Liver (tissue), 9 donors: ENCODE data around the gene UIMC1. TPM values are rescaled to one million over a fixed set of nuclear protein-coding genes. Genes with fewer than 3 reads are reported as not detected.

ENCODE experiments used
- DNase-seq: peaks from one replicate; pipeline ENCODE4 v3.0.0-alpha.2; 2017; ENCODE audit warnings: low spot score
- H3K27ac ChIP-seq, 2 donors: one replicate each; pipeline ENCODE4 v1.7.0; 2013; ENCODE audit warnings: inconsistent platforms in 2 of 2, low read length in 2 of 2, control low read depth in 1 of 2, low read depth in 1 of 2, mild to moderate bottlenecking in 1 of 2
- H3K27me3 ChIP-seq, 4 donors: one replicate each; pipeline versions ENCODE4 v1.6.1 to v1.7.0; 2013; ENCODE audit warnings: low read length in 3 of 4, inconsistent platforms in 1 of 4, mild to moderate bottlenecking in 1 of 4, moderate library complexity in 1 of 4; ENCODE audit not compliant: control insufficient read depth in 4 of 4, insufficient read depth in 4 of 4
- H3K36me3 ChIP-seq, 4 donors: one replicate each; pipeline versions ENCODE4 v1.6.1 to v1.7.0; 2013; ENCODE audit warnings: low read length in 3 of 4, mild to moderate bottlenecking in 3 of 4, low read depth in 1 of 4, moderate library complexity in 1 of 4; ENCODE audit not compliant: control insufficient read depth in 4 of 4, insufficient read depth in 3 of 4
- H3K4me1 ChIP-seq, 4 donors: one replicate each; pipeline versions ENCODE4 v1.6.1 to v1.7.0; 2013; ENCODE audit warnings: low read length in 3 of 4, mild to moderate bottlenecking in 3 of 4, moderate library complexity in 1 of 4; ENCODE audit not compliant: control insufficient read depth in 4 of 4, insufficient read depth in 4 of 4
- H3K4me3 ChIP-seq, 3 donors: one replicate each; pipeline versions ENCODE4 v1.6.1 to v1.7.0; 2013; ENCODE audit warnings: low read length in 3 of 3, control low read depth in 1 of 3, low read depth in 1 of 3, mild to moderate bottlenecking in 1 of 3
- H3K9ac ChIP-seq, 2 donors: one replicate each; pipeline ENCODE4 v1.7.0; 2013; ENCODE audit warnings: low read length in 2 of 2, mild to moderate bottlenecking in 2 of 2, moderate library complexity in 2 of 2, control low read depth in 1 of 2, low read depth in 1 of 2
- H3K9me3 ChIP-seq, 4 donors: one replicate each; pipeline versions ENCODE4 v1.6.1 to v1.7.0; 2013; ENCODE audit warnings: low read length in 3 of 4; ENCODE audit not compliant: control insufficient read depth in 4 of 4
- EGR1 ChIP-seq, 2 donors: IDR thresholded peaks; 2 replicates each; pipeline ENCODE4 v1.6.1; 2016 to 2018; ENCODE audit warnings: antibody characterized with exemption in 2 of 2, low read depth in 2 of 2
- FOXA2 ChIP-seq: IDR thresholded peaks from 2 replicates; pipeline ENCODE4 v1.6.1; 2016; ENCODE audit warnings: antibody characterized with exemption
- GABPA ChIP-seq, 2 donors: IDR thresholded peaks in 1 of 2; conservative IDR thresholded peaks in 1 of 2; 2 replicates each; pipeline ENCODE4 v1.6.1; 2016; ENCODE audit warnings: antibody characterized with exemption in 2 of 2, mild to moderate bottlenecking in 1 of 2, moderate library complexity in 1 of 2
- HNF4A ChIP-seq, 2 donors: conservative IDR thresholded peaks; 2 replicates each; pipeline ENCODE4 v1.6.1; 2016; ENCODE audit warnings: antibody characterized with exemption in 2 of 2, mild to moderate bottlenecking in 2 of 2
- HNF4G ChIP-seq: IDR thresholded peaks from 2 replicates; pipeline ENCODE4 v1.6.1; 2016; ENCODE audit warnings: antibody characterized with exemption
- JUND ChIP-seq, 2 donors: IDR thresholded peaks; 2 replicates each; pipeline ENCODE4 v1.6.1; 2016; ENCODE audit warnings: antibody characterized with exemption in 2 of 2
- NR2F2 ChIP-seq: IDR thresholded peaks from 2 replicates; pipeline ENCODE4 v1.6.1; 2016; ENCODE audit warnings: antibody characterized with exemption
- RXRA ChIP-seq, 2 donors: IDR thresholded peaks; 2 replicates each; pipeline ENCODE4 v1.6.1; 2017 to 2018; ENCODE audit warnings: antibody characterized with exemption in 2 of 2, mild to moderate bottlenecking in 1 of 2
- SP1 ChIP-seq: IDR thresholded peaks from 2 replicates; pipeline ENCODE4 v1.6.1; 2018; ENCODE audit warnings: antibody characterized with exemption, mild to moderate bottlenecking
- TAF1 ChIP-seq: conservative IDR thresholded peaks from 2 replicates; pipeline ENCODE4 v1.6.1; 2016; ENCODE audit warnings: antibody characterized with exemption, mild to moderate bottlenecking
- YY1 ChIP-seq: IDR thresholded peaks from 2 replicates; pipeline ENCODE4 v1.6.1; 2016; ENCODE audit warnings: antibody characterized with exemption, mild to moderate bottlenecking
- WGBS: extraction: QIAGEN DNeasy Blood & Tissue Kit; methylation state at CpG from one replicate; pipeline ENCODE4 v1.1.7; 2013; 5-methylcytosine and 5-hydroxymethylcytosine counted together
- polyA plus RNA-seq, 2 donors: library from polyadenylated mRNA; stranded (reverse) in 1 of 2; unstranded in 1 of 2; fragments of 200-250 nt in 1 of 2; fragments of >200 nt in 1 of 2; fragmentation: Nextera tagmentation in 1 of 2; extraction: Ambion mirVana in 1 of 2; gene quantifications; one replicate each; pipeline versions ENCODE4 v1.2.1 to v1.2.3, GENCODE V29; 2013 to 2015
- total RNA-seq, 2 donors: library from RNA; depleted of rRNA; stranded (reverse); fragments of >200 nt; gene quantifications; one replicate each; pipeline ENCODE4 v1.2.3, GENCODE V29; 2014
- TF ChIP-seq, protein P1 (sequence below): IDR thresholded peaks from 2 replicates; pipeline ENCODE4 v1.6.1; 2016; ENCODE audit warnings: antibody characterized with exemption
- TF ChIP-seq, protein P2 (sequence below): IDR thresholded peaks from 2 replicates; pipeline ENCODE4 v1.6.1; 2016; ENCODE audit warnings: antibody characterized with exemption
- TF ChIP-seq, protein P3 (sequence below): IDR thresholded peaks from 2 replicates; pipeline ENCODE4 v1.6.1; 2016; ENCODE audit warnings: antibody characterized with exemption, mild to moderate bottlenecking
- TF ChIP-seq, protein P4 (sequence below): IDR thresholded peaks from 2 replicates; pipeline ENCODE4 v1.6.1; 2016; ENCODE audit warnings: antibody characterized with exemption
- donor health status: healthy.
- donor health status: healthy.
- donor health status: healthy.
- donor health status: healthy.
- donor health status: healthy.

The UIMC1 gene
- total and polyA plus RNA-seq, 4 donors: 5.9 to 26.0 (median 11.7) TPM

DNA sequence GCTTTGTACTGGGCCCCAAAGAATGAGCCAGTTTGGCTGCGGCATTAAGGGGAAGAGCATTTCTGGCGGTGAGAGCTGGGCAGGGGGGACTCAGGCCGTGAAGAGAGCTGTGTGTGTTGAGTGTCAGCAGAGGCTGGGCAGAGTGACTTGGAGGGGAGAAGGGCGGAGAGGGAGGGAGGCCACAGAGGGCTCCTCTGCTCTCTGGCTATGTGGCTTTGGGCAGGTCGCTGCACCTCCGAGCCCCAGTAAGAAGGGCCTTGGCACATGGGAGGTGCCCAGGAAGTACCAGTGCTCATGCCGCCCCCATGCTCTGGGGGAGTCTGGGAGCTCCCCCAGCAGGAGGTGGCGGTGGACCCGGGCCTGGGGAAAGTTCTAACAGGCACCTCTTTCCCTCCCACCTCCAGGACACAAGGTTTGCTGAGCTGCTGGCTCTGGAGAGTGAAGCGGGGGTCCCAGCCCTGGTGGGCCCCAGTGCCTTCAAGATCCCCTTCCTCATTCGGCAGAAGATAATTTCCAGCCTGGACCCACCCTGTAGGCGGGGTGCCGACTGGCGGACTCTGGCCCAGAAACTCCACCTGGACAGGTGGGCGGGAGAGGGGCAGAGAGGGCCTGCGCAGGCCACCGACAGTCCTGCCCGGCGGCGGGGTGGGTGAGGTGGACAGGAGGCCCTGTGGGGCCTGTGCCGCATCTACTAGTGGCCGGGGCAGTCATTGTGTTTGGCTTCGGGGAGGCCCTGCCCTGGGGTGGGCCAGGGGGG, 127.5 kb downstream of the UIMC1 start:
- H3K4me3 ChIP-seq: no peak overlapping the region
- no peaks in the 10 kb centered on the region for H3K9me3 ChIP-seq
- WGBS: 88% methylated on average over 23 of the region's 23 CpGs
- H3K27ac ChIP-seq: no peak overlapping the region
- H3K4me1 ChIP-seq: no peaks in the 10 kb centered on the region
- TF ChIP-seq EGR1 (IDR thresholded peaks at IDR 0.05; ENCODE audit: low read depth in 2 of 2): no peak
- TF ChIP-seq YY1: no peak
- no peak for TF ChIP-seq SP1
- TF ChIP-seq, protein P1, sequence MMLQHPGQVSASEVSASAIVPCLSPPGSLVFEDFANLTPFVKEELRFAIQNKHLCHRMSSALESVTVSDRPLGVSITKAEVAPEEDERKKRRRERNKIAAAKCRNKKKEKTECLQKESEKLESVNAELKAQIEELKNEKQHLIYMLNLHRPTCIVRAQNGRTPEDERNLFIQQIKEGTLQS: no peak
- TF ChIP-seq HNF4G: no peak
- TF ChIP-seq NR2F2: no peak
- TF ChIP-seq, protein P2, sequence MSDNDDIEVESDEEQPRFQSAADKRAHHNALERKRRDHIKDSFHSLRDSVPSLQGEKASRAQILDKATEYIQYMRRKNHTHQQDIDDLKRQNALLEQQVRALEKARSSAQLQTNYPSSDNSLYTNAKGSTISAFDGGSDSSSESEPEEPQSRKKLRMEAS: no peak
- TF ChIP-seq GABPA (IDR thresholded peaks at IDR 0.05 in 1 of 2, conservative IDR thresholded peaks at IDR 0.05 in 1 of 2): no peak
- TF ChIP-seq, protein P3, sequence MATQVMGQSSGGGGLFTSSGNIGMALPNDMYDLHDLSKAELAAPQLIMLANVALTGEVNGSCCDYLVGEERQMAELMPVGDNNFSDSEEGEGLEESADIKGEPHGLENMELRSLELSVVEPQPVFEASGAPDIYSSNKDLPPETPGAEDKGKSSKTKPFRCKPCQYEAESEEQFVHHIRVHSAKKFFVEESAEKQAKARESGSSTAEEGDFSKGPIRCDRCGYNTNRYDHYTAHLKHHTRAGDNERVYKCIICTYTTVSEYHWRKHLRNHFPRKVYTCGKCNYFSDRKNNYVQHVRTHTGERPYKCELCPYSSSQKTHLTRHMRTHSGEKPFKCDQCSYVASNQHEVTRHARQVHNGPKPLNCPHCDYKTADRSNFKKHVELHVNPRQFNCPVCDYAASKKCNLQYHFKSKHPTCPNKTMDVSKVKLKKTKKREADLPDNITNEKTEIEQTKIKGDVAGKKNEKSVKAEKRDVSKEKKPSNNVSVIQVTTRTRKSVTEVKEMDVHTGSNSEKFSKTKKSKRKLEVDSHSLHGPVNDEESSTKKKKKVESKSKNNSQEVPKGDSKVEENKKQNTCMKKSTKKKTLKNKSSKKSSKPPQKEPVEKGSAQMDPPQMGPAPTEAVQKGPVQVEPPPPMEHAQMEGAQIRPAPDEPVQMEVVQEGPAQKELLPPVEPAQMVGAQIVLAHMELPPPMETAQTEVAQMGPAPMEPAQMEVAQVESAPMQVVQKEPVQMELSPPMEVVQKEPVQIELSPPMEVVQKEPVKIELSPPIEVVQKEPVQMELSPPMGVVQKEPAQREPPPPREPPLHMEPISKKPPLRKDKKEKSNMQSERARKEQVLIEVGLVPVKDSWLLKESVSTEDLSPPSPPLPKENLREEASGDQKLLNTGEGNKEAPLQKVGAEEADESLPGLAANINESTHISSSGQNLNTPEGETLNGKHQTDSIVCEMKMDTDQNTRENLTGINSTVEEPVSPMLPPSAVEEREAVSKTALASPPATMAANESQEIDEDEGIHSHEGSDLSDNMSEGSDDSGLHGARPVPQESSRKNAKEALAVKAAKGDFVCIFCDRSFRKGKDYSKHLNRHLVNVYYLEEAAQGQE: no peak
- TF ChIP-seq HNF4A (conservative IDR thresholded peaks at IDR 0.05): no peak
- TF ChIP-seq FOXA2: no peak
- TF ChIP-seq JUND (IDR thresholded peaks at IDR 0.05): no peak
- no peak for TF ChIP-seq RXRA (IDR thresholded peaks at IDR 0.05)
- TF ChIP-seq, protein P4, sequence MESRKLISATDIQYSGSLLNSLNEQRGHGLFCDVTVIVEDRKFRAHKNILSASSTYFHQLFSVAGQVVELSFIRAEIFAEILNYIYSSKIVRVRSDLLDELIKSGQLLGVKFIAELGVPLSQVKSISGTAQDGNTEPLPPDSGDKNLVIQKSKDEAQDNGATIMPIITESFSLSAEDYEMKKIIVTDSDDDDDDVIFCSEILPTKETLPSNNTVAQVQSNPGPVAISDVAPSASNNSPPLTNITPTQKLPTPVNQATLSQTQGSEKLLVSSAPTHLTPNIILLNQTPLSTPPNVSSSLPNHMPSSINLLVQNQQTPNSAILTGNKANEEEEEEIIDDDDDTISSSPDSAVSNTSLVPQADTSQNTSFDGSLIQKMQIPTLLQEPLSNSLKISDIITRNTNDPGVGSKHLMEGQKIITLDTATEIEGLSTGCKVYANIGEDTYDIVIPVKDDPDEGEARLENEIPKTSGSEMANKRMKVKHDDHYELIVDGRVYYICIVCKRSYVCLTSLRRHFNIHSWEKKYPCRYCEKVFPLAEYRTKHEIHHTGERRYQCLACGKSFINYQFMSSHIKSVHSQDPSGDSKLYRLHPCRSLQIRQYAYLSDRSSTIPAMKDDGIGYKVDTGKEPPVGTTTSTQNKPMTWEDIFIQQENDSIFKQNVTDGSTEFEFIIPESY: no peak
- no peak for TF ChIP-seq TAF1
- H3K36me3 ChIP-seq: no peaks in the 10 kb centered on the region
- no peaks in the 10 kb centered on the region for H3K27me3 ChIP-seq
- DNase-seq: no peak
- no peak overlapping the region for H3K9ac ChIP-seq

DNA sequence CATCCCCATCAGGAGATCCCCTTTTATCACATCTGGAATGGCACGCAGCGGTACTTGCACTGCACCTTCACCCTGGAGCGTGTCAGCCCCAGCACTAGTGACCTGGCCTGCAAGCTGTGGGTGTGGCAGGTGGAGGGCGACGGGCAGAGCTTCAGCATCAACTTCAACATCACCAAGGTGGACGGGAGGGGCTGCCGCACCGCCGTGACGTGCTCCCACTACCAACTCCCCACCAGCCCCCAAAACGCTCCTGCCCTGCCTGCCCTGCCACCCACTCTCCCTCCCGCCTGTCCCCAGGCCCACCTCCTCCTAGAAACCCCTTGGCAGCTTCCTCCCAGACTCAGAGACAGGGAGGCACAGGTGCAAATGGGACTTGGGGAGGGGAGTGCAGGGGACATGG, 128.1 kb downstream of the UIMC1 start:
- Histone ChIP-seq H3K27ac (no peak overlapping the region), H3K4me3 (no peak overlapping the region), H3K4me1 (no peaks in the 10 kb centered on the region), H3K36me3 (no peaks in the 10 kb centered on the region), H3K9me3 (no peaks in the 10 kb centered on the region), H3K9ac (no peak overlapping the region), H3K27me3 (no peaks in the 10 kb centered on the region)
- 92% methylated on average over 12 of the region's 12 CpGs for WGBS
- DNase-seq: no peak
- TF ChIP-seq, protein P4: no peak
- TF ChIP-seq FOXA2: no peak
- no peak for TF ChIP-seq YY1
